Measurements from ENCODE around the gene RIMOC1.

DNA sequence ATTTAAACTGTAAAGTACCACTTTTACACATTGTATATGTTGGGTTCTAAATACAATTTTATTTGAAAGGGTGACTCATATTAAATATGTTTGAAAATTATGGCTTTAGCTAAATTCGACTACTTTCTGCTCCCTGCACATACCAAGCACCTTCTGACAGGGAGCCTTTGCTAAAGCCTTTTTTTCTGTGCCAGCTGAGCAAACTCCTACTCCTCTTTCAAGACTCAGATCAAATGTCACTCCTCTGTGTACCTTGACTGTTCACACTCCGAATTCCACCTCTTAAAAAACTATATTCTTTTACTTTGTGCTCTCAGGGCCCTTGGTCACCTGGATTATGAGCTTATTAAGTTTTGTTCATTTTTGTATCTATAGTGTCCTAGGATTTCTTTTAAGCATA lies 27.5 kb upstream of the RIMOC1 start:
- no peak for TF ChIP-seq EZH2 (IDR thresholded peaks at IDR 0.05; ENCODE audit: borderline replicate concordance, insufficient read depth, low read depth, low read length, poor library complexity, severe bottlenecking)
- TF ChIP-seq, protein P1, sequence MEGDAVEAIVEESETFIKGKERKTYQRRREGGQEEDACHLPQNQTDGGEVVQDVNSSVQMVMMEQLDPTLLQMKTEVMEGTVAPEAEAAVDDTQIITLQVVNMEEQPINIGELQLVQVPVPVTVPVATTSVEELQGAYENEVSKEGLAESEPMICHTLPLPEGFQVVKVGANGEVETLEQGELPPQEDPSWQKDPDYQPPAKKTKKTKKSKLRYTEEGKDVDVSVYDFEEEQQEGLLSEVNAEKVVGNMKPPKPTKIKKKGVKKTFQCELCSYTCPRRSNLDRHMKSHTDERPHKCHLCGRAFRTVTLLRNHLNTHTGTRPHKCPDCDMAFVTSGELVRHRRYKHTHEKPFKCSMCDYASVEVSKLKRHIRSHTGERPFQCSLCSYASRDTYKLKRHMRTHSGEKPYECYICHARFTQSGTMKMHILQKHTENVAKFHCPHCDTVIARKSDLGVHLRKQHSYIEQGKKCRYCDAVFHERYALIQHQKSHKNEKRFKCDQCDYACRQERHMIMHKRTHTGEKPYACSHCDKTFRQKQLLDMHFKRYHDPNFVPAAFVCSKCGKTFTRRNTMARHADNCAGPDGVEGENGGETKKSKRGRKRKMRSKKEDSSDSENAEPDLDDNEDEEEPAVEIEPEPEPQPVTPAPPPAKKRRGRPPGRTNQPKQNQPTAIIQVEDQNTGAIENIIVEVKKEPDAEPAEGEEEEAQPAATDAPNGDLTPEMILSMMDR (IDR thresholded peaks at IDR 0.05) = no peak

Measured in B cell (primary cell).